HG03045 (cell line): ENCODE data around the gene PROX1.

Experiments
- ATAC-seq: cut with Tn5 transposase; IDR thresholded peaks from one replicate; pipeline ENCODE4 v1.9.1; 2021; ENCODE audit warnings: mild to moderate bottlenecking, moderate library complexity; ENCODE audit not compliant: unreplicated experiment

The PROX1 gene

DNA sequence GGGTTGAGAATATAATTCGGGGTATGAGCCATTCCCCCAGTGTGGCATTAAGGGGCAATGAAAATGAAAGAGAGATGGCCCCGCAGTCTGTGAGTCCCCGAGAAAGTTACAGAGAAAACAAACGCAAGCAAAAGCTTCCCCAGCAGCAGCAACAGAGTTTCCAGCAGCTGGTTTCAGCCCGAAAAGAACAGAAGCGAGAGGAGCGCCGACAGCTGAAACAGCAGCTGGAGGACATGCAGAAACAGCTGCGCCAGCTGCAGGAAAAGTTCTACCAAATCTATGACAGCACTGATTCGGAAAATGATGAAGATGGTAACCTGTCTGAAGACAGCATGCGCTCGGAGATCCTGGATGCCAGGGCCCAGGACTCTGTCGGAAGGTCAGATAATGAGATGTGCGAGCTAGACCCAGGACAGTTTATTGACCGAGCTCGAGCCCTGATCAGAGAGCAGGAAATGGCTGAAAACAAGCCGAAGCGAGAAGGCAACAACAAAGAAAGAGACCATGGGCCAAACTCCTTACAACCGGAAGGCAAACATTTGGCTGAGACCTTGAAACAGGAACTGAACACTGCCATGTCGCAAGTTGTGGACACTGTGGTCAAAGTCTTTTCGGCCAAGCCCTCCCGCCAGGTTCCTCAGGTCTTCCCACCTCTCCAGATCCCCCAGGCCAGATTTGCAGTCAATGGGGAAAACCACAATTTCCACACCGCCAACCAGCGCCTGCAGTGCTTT is 9.4 kb downstream of the PROX1 start:
- no peak for ATAC-seq

DNA sequence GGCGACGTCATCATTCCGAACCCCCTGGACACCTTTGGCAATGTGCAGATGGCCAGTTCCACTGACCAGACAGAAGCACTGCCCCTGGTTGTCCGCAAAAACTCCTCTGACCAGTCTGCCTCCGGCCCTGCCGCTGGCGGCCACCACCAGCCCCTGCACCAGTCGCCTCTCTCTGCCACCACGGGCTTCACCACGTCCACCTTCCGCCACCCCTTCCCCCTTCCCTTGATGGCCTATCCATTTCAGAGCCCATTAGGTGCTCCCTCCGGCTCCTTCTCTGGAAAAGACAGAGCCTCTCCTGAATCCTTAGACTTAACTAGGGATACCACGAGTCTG is 10.0 kb downstream of the PROX1 start:
- no peak for ATAC-seq

DNA sequence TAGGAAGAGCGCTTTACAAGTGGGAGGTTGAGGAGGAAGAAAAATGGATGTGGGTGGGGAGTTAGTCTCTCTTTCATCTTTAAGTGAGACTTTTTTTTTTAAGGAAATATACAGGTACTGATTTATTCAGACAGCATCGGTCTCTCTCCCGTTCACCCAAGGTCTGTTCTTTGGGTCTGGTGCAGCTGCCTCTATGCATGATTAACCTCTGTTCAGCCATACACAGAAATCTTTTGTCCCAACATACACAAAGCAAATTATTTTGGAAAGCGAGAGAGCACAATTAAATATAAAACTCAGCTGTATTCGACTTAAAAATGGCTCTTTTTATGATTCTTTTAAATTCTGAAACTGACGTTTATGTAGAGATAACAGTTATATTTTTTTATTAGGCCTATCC is 11.0 kb downstream of the PROX1 start:
- ATAC-seq = no peak

DNA sequence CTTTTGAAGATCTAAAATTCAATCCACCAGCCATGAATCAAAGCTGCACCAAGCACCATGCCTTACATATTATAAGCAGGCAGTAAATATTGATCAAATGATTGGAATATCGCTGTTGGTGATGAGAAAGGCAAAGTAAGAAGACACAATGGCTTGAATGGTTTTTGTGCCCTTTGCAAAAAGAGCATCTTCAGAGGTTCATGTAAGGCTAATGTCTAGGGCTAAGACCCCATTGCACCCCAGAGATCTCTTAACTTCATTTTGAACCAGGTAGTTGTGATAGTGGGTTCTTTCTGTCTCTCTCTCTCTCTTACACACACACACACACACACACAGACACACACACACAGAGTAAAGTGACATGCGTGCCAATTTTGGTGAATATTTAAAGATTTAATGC is 12.0 kb downstream of the PROX1 start:
- no peak for ATAC-seq

DNA sequence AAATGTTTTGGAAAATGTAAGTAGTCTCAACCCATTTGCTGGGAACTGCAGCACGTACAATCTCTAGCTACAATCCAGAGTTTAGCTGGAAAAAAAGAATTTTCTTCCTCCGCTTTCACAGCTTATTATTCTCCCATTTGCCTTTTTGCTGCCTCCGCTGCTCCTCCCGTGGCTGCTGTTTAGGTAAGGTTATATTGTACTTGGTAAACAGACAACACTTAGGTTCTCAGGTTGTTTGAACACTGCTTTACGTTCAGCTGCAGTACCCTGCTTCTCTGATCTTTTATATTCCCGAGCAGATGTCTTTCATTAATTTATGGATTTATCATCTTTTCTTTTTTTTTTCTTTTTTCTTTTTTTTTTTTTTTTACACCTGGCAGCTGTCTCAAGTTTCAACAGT is 14.3 kb downstream of the PROX1 start:
- ATAC-seq = no peak

DNA sequence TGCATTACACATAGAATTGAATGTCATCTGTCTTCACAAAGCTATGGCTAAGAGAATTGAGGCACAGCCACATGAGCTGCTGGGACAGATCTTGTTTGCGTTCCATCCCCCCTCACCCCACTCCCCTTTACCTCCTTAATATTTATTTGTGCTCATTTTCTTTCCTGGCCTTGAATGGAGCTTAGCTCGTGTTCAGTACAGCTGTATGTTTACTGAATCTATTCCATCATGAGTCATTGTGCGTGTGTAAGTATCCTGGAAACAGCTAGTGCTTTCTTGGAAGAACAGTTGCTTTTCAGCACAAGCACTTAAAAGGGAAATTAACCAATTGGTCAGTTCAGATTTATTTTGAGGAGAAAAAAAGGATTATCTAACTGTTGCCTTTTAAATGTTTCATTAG is 14.7 kb downstream of the PROX1 start:
- ATAC-seq = no peak

DNA sequence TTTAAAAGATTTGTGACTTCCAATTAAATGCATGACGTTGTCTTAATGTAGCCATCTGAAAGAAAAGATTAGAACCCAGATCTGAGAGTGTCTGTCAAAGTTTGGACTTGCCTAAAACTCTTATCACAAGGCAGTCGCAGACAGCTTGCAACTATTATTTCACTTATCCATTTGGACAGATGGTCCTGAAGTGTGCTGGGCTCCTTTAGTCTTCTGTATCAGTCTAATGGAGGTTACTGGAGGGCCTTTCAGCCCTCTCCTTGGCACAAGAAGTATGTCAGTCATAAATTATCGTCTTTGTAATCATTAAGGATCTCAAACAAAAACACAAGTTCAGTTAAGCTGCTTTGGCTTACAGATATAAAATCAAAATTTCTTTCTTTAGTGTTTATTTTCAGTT is 15.5 kb downstream of the PROX1 start:
- ATAC-seq = no peak

DNA sequence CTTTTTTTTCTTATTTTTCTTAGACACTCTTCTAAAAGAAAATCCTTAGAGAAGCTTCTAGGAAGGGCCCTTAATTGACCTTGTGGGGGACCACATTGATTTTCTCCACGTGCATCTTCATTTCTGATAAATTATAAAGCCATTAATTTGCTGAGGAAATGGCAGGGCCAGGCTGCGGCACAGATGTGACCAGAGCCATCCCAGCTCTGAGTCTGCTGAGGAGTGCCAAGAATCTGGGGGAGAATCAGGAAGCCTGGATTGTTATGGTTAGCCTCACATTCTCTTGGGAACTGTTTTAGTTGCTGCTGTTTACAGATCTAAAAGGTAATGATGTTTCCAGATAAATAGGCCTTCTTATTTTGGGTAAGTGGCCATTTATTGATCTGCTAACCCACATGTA is 16.2 kb downstream of the PROX1 start:
- ATAC-seq = no peak

DNA sequence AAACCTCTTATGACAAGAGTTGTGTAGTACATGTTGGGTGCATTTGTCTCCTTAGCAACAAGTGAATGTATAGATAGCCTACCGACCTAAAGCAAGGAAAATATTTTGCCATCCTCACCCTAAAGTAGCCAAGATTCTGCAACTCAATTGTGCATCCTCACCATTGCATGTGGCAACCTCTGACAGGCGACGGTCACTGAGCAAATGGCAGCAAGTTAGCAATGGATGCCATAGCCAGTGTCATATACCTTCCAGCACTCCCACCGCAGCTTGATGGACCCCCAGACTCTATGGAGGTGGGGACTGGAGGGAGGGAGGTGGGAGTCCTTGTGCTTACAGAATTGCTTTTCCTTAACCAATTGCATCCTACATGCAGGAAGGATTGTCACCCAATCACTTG is 17.0 kb downstream of the PROX1 start:
- no peak for ATAC-seq

DNA sequence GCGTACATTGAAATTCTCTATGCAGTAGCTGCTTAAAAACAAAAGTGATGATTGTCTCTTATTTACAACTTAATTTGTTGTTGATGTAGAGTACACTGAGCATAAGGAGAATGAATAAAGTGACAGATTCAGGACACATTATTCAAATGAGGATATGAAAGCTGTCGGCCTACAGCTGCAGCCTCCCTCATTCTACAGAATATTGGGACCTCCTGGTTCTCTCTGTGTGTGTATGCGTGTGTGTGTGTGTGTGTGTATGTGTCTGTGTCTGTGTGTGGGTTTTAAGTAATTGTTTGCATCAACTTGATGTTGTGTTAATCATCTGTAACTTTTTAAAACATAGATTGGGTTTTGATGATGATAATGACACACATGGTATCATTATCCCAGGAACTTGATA is 17.9 kb downstream of the PROX1 start:
- ATAC-seq = no peak

DNA sequence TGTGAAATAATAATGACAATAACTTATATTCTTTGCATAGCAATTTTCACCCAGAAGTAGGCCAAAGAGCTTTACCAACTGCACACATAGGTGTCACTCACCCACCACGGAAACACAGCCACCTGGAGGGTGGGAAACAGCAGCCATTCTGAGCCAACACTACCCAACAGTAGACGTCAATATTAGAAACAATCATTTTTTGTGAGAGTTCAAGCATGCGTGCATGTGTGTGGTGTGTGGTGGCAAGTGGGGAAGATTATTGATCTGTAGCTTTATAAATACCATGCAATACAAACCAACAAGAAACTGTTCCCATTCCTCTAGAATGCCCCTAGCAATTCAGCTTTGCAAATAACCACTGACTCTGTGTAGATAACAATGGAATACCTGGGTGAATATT is 19.1 kb downstream of the PROX1 start:
- no peak for ATAC-seq

DNA sequence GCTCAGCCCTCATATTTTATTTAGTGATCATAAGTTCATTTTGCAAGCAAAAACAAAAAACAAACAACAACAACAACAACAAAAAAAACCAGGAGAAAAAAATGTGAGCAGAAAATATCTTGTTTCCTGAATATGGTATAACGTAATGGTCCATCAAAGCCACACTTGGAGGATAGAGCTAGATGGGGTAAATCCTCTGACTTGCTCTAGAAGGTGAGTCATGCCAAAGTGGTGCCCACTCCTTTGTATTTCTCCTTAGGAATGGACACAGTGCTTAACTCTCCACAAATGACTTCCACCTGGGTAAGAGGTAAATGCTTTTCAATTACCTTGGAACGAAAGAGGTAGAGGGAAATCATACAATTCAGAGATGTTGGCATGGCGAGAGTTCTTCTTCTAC is 20.6 kb downstream of the PROX1 start:
- no peak for ATAC-seq

DNA sequence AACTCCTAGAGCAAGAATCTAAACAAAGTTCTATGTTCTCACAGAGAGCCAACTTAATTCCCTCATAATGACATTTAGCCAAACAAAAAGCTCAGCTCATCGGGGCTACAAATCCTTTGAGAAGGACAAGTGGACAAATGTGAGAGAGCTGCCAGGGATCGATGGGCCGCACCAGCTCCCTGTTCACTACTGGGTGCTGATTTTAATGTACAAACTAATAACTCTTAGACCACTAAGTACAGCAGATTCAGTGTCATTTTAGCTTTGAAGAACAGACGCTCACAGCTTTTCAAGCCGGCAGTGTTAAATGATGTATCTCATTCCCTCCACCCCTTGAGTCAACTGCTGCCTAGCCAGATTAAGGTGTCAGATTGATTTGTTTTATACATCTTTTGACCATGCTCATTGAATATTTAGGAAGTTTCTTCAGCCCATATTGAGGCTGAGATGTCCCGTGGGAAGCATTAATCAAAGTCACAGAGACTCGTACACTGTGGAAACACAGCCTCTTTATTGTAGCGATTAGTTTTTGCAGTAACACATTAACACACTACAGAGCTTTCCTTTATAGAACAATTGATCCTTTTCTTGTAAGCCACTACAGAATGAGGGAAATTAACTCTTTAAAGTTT is 21.1 kb downstream of the PROX1 start:
- no peak for ATAC-seq

DNA sequence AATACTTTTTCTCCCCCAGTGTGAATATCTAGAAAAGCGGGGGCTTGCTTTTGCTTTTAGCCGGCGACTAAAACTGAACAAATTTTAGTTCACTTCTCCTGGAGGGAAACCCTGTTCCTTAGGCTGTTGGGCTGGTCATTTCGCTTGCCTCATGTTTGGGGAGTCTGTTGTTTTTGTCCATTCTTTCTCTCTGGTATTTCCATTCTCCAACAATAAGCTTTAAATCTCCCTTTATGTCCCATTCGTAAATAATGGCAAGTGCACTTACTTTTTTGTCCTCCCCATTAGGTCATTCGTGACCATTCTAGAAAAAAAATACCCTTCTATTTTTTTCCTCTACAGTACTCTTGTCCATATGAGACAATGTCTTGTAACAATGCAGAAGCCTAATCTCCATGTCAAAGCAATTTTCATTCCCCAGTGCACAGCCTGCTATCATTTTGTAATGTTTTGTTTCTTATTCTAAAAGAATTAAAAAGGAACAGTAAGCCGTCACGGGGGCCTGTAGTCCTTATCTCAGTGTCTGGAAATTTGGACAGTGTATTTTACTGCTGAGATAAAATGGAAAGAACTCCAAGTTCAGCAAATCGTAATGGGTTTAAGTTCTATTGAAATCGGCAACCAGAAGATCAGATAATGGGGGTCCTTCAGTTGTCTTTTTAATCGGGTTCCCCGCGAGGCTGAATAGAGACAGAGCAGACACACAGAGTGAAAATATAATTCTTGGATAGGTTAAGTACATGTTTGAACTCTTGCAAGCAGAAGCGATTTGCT is 21.8 kb downstream of the PROX1 start:
- no peak for ATAC-seq

DNA sequence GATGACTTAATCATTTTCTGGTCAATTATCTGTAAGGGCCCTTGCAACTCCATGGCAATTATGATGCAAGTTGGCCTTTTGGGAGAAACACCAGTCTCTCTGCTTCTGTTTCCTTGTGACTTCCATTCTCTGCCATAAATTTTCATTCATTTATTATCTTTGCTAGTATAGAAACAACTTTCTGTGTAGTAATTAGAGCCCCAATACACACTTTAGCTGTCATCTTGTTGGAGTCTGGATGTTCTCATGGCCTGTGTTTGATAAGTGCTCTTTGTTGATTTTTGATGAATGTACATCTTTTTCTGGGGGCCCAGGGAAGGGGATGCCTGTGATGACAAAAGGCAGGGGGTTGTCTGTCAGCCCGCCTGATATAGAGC is 22.4 kb downstream of the PROX1 start:
- no peak for ATAC-seq

DNA sequence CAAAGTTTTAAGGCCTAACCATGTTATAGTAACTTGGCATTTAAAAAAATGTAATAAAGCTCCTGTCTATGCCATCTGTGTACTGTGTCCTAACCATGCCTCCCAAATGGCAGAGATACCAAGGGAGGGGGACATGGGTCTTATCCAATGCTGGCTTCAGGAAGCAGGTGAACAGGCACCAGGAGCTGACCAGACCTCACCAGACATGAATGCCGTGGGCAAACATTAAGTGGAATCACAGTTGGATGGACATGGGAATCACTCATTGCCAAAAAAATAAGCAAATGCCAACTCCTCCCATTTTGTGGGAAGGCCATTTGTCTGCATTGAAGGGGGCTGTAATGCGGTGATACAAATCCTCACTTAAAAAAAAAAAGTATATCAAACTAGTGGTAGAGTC is 22.9 kb downstream of the PROX1 start:
- no peak for ATAC-seq

DNA sequence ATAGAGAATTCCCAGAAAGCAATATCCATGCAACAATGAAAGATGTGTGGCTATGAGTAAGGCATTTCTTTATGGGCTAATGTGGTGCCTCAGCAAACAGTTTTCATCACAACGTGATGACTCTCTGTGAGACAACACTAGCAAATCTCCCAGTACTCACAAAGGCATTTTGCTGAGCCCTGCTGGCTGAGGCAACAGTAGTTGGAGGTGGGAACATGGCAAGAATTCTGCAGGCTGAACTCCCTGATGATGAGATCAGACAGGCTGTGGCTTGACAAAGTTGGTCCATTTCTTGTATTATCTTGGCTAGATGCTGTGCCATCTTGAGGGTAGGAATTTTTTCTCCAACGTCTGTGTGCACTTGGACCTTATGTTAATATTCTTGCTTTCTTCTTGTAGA is 24.6 kb downstream of the PROX1 start:
- no peak for ATAC-seq

DNA sequence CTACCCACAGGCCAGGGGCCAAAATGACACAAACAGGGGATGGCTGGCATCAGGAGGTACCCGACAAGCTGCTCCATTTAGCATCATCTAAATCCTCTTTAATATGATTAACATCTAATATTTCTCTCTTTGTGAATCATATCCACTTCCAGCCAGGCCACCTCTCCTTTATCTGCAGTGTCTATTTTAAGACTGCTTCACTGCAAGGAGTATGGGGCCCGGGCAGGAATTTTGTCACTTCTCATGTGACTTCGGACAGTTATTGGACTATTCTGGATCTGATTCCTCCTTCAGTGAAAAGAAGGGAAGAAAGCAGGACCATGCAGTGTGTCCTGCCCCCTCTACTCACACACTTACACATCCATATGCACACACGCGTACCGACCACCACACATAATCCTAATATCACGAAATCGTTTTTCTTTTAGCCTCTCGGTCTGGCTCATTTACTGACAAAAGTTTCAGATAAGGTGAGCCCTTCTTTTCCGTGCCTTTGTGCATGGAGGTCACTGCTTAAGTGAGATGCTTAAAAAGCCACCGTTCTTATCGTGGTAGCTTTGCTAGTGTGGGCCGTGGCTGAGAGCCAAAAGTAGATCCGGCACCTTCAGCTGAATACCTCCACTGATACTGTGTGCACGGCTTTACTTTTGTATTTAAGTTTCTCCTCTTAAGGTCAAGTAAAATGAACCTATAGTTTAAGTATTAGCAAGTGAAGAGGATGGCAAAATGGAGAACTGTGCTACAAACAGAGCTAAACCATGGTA is 26.0 kb downstream of the PROX1 start:
- ATAC-seq = no peak

DNA sequence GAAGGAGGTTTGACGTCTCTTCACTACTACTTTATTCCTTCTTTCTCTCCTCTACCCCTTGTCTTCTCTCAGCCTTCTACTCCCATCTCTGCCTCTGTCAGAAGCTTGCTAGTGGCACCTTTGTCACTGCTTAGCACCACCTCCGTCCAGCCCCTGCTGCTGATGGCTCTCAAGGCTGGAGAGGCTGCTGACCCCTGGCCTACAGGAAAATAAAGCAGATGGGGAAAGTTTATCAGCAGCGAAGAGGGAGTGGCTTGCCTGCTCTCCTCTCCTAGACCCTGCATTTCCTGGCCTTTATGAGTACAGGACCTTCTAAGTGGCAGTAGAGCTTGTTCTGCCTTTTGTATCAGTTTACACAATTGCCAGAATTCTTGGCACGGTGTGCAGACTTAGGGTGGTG is 27.0 kb downstream of the PROX1 start:
- ATAC-seq = no peak

DNA sequence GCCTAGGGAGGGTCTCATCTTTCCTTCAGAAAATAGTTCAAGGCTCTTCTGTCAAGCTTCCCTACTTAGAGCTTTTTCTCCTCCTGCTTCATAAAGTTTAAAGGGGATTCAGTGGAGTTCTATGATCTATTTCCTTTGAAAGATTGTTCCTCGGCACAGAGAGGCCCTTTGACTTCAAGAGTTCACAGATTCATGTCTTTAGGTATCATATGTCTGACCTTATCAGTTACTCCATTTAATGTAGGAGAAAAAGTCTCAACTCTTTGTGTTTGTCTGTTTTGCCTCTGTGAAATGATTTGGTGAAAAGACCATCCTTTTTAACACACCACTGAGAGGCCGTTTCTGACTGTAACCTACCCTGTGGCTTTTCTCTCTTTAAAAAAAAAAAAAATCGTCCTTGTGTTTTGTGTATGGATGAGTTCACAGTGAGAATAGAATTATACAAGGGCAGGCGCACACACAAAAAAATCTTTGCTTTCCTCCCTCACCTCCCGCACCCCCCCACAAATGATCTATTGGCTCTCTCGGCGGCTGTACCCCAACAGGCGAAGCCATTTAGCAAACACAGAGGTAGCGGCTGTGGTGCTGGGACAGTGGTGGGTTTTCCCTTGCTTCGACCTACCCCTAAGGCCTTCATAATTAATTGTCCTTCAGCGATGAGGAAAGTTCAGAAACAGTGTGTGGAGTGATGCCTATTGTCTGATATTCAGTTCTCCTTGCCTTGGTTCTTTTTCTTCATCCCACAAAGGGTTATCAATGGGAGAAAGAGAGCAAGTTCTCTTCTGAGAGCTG is 29.6 kb downstream of the PROX1 start:
- no peak for ATAC-seq
